ENCODE measurements around the gene SEPTIN7.

- TF ChIP-seq POLR2A (IDR thresholded peaks at IDR 0.05) = no peak
- no peak for TF ChIP-seq CTCF (IDR thresholded peaks at IDR 0.05)
- no peak for TF ChIP-seq EP300 (IDR thresholded peaks at IDR 0.05)
These were observed 48.4 kb downstream of the SEPTIN7 start for GRCh38 chr7:35849158-35849831.

All from stomach (tissue), 4 donors.